Fibroblast of the aortic adventitia (primary cell): ENCODE data around the gene CEP112. TPM values are rescaled to one million over a fixed set of nuclear protein-coding genes. Genes with fewer than 3 reads are reported as not detected.

Experiments used
- DNase-seq: peaks from one replicate; pipeline ENCODE4 v3.0.0-alpha.2; 2010; ENCODE audit warnings: low read depth
- H3K4me3 ChIP-seq: 2 replicates; pipeline ENCODE4 v1.5.1; 2011; ENCODE audit warnings: low read depth, mild to moderate bottlenecking, control low read depth, low read length, moderate library complexity
- CTCF ChIP-seq: IDR thresholded peaks from 2 replicates; pipeline ENCODE4 v1.5.1; 2011; ENCODE audit warnings: mild to moderate bottlenecking, low read length, control low read depth, inconsistent platforms; ENCODE audit not compliant: insufficient read depth
- total RNA-seq: library from RNA; depleted of rRNA; stranded (reverse); fragments of >200 nt; gene quantifications from 2 replicates; pipeline ENCODE4 v1.2.3, GENCODE V29; 2012; ENCODE audit warnings: low replicate concordance

CEP112 gene
- total RNA-seq, 1 donor = 7.2 TPM

- DNase-seq = no peak
- TF ChIP-seq CTCF = no peak
- H3K4me3 ChIP-seq = no peak overlapping the region
These were observed 415.0 kb downstream of the CEP112 start for GRCh38 chr17:65776890-65777289.

GRCh38 chr17:65774787-65775186 lies 417.1 kb downstream of the CEP112 start:
- H3K4me3 ChIP-seq = no peak overlapping the region
- DNase-seq = no peak
- no peak for TF ChIP-seq CTCF

- DNase-seq = no peak
- no peak overlapping the region for H3K4me3 ChIP-seq
- TF ChIP-seq CTCF = no peak
These were observed 418.9 kb downstream of the CEP112 start for GRCh38 chr17:65772989-65773388.

DNA sequence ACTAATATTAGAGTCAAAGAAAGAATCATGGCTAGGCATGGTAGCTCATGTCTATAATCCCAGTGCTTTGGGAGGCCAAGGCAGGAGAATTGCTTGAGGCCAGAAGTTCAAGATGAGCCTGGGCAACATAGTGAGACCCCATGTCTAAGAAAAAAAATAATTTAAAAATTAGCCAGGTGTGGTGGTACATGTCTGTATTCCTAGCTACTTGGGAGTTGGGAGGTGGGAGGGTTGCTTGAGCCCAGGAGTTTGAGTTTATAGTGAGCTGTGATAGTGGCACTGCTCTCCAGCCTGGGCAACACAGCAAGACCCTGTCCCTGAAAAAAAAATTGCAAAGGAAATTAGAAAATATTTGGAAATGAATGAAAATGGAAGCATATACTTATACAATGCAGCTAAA lies 420.2 kb downstream of the CEP112 start:
- no peak overlapping the region for H3K4me3 ChIP-seq
- DNase-seq = no peak
- TF ChIP-seq CTCF = no peak

- DNase-seq = no peak
- no peak for TF ChIP-seq CTCF
These were observed 428.1 kb downstream of the CEP112 start for GRCh38 chr17:65763786-65764185.

GRCh38 chr17:65762973-65763372 lies 429.0 kb downstream of the CEP112 start:
- H3K4me3 ChIP-seq = no peak overlapping the region
- no peak for TF ChIP-seq CTCF
- no peak for DNase-seq

More at GRCh38 chr17:65763786-65764185, 428.1 kb downstream of the CEP112 start:
- H3K4me3 ChIP-seq = no peak overlapping the region

- TF ChIP-seq CTCF = no peak
- H3K4me3 ChIP-seq = no peak overlapping the region
- no peak for DNase-seq
These were observed 432.4 kb downstream of the CEP112 start for GRCh38 chr17:65759532-65759931.
